ENCODE results near the gene PIGZ.
A peak's percentile ranks its signal among the peaks of the same experiment; 100 is the strongest.

The PIGZ gene

GRCh38 chr3:197001972-197002700, 33.5 kb upstream of the PIGZ start:
- DNase-seq (ENCODE audit: low spot score): no peak

- DNase-seq (ENCODE audit: low spot score): no peak
Measured at GRCh38 chr3:197001106-197001971, 32.7 kb upstream of the PIGZ start.

GRCh38 chr3:197000211-197000610, 31.6 kb upstream of the PIGZ start:
- no peak for DNase-seq (ENCODE audit: low spot score)

GRCh38 chr3:196998966-196999760, 30.5 kb upstream of the PIGZ start:
- DNase-seq (ENCODE audit: low spot score): no peak

- DNase-seq (ENCODE audit: low spot score): no peak
Measured at GRCh38 chr3:196997311-196997710, 28.7 kb upstream of the PIGZ start.

- no peak for DNase-seq (ENCODE audit: low spot score)
Measured at GRCh38 chr3:196996454-196997265, 28.0 kb upstream of the PIGZ start.

- no peak for DNase-seq (ENCODE audit: low spot score)
Measured at GRCh38 chr3:196995646-196996355, 27.2 kb upstream of the PIGZ start.

- DNase-seq (ENCODE audit: low spot score): no peak
Measured at GRCh38 chr3:196995027-196995426, 26.4 kb upstream of the PIGZ start.

GRCh38 chr3:196994056-196994455, 25.4 kb upstream of the PIGZ start:
- no peak for DNase-seq (ENCODE audit: low spot score)

GRCh38 chr3:196992461-196993065, 23.9 kb upstream of the PIGZ start:
- no peak for DNase-seq (ENCODE audit: low spot score)

- DNase-seq (ENCODE audit: low spot score): no peak
Measured at GRCh38 chr3:196991581-196992460, 23.2 kb upstream of the PIGZ start.

- no peak for DNase-seq (ENCODE audit: low spot score)
Measured at GRCh38 chr3:196990601-196991007, 22.0 kb upstream of the PIGZ start.

- DNase-seq (ENCODE audit: low spot score): no peak
Measured at GRCh38 chr3:196989721-196990262, 21.2 kb upstream of the PIGZ start.

- peak; percentile 47 for DNase-seq (ENCODE audit: low spot score)
Measured at GRCh38 chr3:196988241-196989029, 19.8 kb upstream of the PIGZ start.

GRCh38 chr3:196987022-196987421, 18.4 kb upstream of the PIGZ start:
- no peak for DNase-seq (ENCODE audit: low spot score)

GRCh38 chr3:196985954-196986885, 17.6 kb upstream of the PIGZ start:
- DNase-seq (ENCODE audit: low spot score): no peak

- no peak for DNase-seq (ENCODE audit: low spot score)
Measured at GRCh38 chr3:196985298-196985697, 16.7 kb upstream of the PIGZ start.

Measured in D341Med (cell line).